PC-9 (cell line): Measurements from ENCODE around the gene TREH.

Experiments used
- EZH2 ChIP-seq: fragments of 200-600 bp; sonication (generic); IDR thresholded peaks from 2 replicates; pipeline ENCODE4 v1.8.0; 2017; ENCODE audit warnings: antibody characterized with exemption, low read depth
- TF ChIP-seq, protein P1 (sequence below): fragments of 200-600 bp; sonication (generic); conservative IDR thresholded peaks from 2 replicates; pipeline ENCODE4 v1.6.1; 2017; ENCODE audit warnings: mixed run types, antibody characterized with exemption, mild to moderate bottlenecking, moderate library complexity

DNA sequence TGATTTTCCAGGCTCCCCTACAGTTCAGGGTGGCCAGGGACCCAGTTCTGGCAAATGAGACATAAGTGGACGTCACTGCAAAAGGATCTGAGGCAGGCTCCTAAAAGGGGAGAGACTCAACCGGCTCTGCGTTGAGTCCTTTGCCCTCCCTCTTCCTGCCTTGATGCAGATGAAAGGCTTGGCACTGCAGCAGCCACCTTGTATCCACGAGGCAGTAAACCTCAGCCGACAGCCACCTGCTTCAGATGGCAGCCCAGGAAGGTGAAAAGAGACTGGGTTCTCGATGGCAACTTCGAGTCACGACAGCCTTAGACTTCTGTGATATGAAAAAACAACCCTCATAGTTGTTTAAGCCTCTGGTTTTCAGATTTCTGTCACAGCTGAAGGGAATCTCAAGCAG lies 14.7 kb upstream of the TREH start:
- TF ChIP-seq, protein P1, sequence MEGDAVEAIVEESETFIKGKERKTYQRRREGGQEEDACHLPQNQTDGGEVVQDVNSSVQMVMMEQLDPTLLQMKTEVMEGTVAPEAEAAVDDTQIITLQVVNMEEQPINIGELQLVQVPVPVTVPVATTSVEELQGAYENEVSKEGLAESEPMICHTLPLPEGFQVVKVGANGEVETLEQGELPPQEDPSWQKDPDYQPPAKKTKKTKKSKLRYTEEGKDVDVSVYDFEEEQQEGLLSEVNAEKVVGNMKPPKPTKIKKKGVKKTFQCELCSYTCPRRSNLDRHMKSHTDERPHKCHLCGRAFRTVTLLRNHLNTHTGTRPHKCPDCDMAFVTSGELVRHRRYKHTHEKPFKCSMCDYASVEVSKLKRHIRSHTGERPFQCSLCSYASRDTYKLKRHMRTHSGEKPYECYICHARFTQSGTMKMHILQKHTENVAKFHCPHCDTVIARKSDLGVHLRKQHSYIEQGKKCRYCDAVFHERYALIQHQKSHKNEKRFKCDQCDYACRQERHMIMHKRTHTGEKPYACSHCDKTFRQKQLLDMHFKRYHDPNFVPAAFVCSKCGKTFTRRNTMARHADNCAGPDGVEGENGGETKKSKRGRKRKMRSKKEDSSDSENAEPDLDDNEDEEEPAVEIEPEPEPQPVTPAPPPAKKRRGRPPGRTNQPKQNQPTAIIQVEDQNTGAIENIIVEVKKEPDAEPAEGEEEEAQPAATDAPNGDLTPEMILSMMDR, result no peak
- no peak for TF ChIP-seq EZH2
